ENCODE results near the gene SLC6A8.

DNA sequence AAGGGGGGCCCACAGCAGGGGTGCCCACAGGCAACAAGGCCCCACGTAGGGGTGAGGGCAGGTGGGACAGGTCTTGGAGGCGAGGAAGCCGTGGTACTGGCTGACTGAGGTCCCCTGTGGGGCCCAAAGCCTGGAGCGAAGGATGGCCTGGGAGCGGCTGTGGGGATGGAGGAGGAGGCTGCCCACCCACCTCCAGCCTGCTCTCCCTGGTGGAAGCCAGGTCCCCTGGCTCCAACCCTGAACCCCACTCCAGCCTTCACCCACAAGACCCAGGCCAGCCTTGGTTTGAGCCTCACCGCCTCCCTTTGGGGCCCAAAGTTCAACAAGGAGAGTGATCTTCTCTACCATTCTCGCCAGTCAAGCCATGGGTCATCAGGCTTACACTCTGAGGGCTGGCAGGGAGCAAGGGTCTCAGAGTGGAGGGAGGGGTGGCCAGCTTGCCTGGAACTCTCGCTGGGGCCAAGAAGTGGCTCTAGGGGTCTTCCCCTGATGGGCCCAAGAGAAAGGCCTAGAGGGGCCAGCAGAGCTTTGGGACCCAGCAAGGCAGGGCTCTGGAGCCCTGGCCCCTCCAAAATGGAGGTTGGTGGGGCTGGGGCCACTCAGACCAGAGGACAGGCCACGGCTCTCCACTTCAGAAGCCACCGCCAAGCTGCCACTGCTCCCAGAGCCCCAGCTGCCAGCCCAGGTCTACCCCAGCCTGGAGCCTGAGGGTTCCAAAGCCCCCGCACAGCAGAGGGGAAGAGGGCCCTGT lies 19.1 kb upstream of the SLC6A8 start:
- TF ChIP-seq, protein P1, sequence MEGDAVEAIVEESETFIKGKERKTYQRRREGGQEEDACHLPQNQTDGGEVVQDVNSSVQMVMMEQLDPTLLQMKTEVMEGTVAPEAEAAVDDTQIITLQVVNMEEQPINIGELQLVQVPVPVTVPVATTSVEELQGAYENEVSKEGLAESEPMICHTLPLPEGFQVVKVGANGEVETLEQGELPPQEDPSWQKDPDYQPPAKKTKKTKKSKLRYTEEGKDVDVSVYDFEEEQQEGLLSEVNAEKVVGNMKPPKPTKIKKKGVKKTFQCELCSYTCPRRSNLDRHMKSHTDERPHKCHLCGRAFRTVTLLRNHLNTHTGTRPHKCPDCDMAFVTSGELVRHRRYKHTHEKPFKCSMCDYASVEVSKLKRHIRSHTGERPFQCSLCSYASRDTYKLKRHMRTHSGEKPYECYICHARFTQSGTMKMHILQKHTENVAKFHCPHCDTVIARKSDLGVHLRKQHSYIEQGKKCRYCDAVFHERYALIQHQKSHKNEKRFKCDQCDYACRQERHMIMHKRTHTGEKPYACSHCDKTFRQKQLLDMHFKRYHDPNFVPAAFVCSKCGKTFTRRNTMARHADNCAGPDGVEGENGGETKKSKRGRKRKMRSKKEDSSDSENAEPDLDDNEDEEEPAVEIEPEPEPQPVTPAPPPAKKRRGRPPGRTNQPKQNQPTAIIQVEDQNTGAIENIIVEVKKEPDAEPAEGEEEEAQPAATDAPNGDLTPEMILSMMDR (IDR thresholded peaks at IDR 0.05) = no peak
- no peak for TF ChIP-seq EZH2 (IDR thresholded peaks at IDR 0.05; ENCODE audit: borderline replicate concordance, insufficient read depth, low read depth, low read length, poor library complexity, severe bottlenecking)

All from B cell (primary cell).